ENCODE measurements around the gene TP53I11. TPM values are rescaled to one million over a fixed set of nuclear protein-coding genes. Genes with fewer than 3 reads are reported as not detected.

Gene TP53I11
- total RNA-seq, 2 donors from 2014 or later: 107 to 186 TPM

GRCh38 chr11:44883277-44883676 is 67.4 kb downstream of the TP53I11 start:
- intact Hi-C loops (cut with DNase I): no loop called here
- no peak for DNase-seq (ENCODE audit: low spot score)

Other genes starting within 250 kb of the TP53I11 start
- gene TSPAN18, start 223.9 kb downstream of the TP53I11 start, total RNA-seq: 10 to 100 TPM; 41.4 to 65.8 TPM
- 10 to 100 TPM; 21.1 to 24.5 TPM for gene PRDM11, start 195.8 kb upstream of the TP53I11 start, total RNA-seq